Keratinocyte (primary cell): ENCODE measurements around the gene RAP1GAP2.

Source experiments
- CTCF ChIP-seq, 3 experiments: IDR thresholded peaks in 1 of 3; conservative IDR thresholded peaks in 1 of 3; optimal IDR thresholded peaks in 1 of 3; 2 replicates in 2 of 3; 3 replicates in 1 of 3; pipeline versions ENCODE3 to v1.5.1; 2011; ENCODE audit warnings: low read length in 3 of 3, mild to moderate bottlenecking in 3 of 3, moderate library complexity in 2 of 3, control low read depth in 1 of 3, inconsistent platforms in 1 of 3; ENCODE audit not compliant: insufficient read depth in 2 of 3; ENCODE audit errors: extremely low read depth in 1 of 3
- EZH2 ChIP-seq: IDR thresholded peaks from one replicate; pipeline ENCODE4 v1.6.1; 2012; ENCODE audit warnings: inconsistent platforms, mild to moderate bottlenecking, low read length, moderate library complexity

DNA sequence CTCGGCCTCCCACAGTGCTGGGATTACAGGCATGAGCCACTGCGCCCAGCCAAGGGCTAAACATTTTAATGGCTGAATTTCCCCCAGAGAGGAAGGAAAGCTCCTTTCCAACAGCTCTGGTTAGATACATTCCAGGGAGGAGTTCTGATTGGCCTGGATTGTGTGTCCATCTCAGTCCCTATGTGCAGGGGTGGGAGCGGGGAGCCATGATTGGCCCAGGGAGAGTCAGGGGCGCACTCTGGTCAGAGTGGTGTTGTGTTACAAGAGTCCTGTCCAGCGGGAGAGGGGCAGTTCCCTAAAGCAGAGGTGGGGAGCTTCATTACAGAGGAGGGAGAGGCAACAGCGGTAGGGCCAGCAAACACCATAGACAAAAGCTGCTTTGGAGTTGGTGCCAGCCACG, 75.0 kb downstream of the RAP1GAP2 start:
- no peak for TF ChIP-seq CTCF (optimal IDR thresholded peaks at IDR 0.05 in 1 of 3, IDR thresholded peaks at IDR 0.05 in 1 of 3, conservative IDR thresholded peaks at IDR 0.05 in 1 of 3; ENCODE audit: extremely low read depth in 1 of 3, insufficient read depth in 2 of 3, low read length in 3 of 3)
- no peak for TF ChIP-seq EZH2
